A549 treated with Hydrocortisone at 1 μM for 4 hours (cell line): ENCODE results near the gene CD40LG. TPM values are rescaled to one million over a fixed set of nuclear protein-coding genes. Genes with fewer than 3 reads are reported as not detected.

Experiments used
- total RNA-seq: library from RNA; stranded (reverse); fragments of 200-300 nt; extraction: Qiagen RNA extraction; gene quantifications from 5 replicates; pipeline ENCODE4 v1.2.3, GENCODE V29; 2022

CD40LG gene
- not detected in 5 replicates for total RNA-seq

DNA sequence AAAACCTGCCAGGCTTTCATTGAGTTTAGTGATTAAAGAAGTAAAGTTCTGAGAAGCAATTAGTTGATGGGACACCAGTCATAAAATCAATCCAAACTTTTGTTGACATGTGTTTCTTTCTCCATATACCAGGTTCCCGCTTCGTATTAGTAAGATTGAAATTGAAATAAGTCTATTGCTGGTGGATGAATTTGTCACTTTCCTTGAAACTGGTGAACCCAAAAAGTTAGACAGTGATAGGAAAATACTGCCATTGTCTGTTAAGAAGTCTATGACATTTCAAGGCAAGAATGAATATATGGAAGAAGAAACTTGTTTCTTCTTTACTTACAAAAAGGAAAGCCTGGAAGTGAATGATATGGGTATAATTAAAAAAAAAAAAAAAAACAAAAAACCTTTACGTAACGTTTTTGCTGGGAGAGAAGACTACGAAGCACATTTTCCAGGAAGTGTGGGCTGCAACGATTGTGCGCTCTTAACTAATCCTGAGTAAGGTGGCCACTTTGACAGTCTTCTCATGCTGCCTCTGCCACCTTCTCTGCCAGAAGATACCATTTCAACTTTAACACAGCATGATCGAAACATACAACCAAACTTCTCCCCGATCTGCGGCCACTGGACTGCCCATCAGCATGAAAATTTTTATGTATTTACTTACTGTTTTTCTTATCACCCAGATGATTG is at the start of gene CD40LG:
TSS of gene CD40LG (plus strand) at position 482 of the 684 bp plus-strand sequence. CDS start at position 573, 91 bp downstream.

Other genes starting within 250 kb of the CD40LG start
- not detected in 5 replicates for gene BRS3, start 160.2 kb upstream of the CD40LG start, total RNA-seq
- gene HTATSF1, start 150.6 kb upstream of the CD40LG start, total RNA-seq: 48.3 to 72.1 TPM (median 56.5 TPM) in 5 replicates
- gene VGLL1, start 115.9 kb upstream of the CD40LG start, total RNA-seq: not detected in 5 replicates
- gene ARHGEF6, start 132.8 kb downstream of the CD40LG start, total RNA-seq: 0.11 to 0.25 TPM (median 0.18 TPM) in 5 replicates
- 203 to 292 TPM (median 220 TPM) in 5 replicates for gene RBMX, start 232.6 kb downstream of the CD40LG start, total RNA-seq